GM13977 (cell line): ENCODE data around the gene DR1.

ENCODE experiments used
- DNase-seq: peaks from one replicate; pipeline ENCODE4 v3.0.0; 2012; ENCODE audit warnings: low spot score
- CTCF ChIP-seq: IDR thresholded peaks from 2 replicates; pipeline ENCODE4 v1.5.1; 2012; ENCODE audit warnings: mild to moderate bottlenecking, control low read depth; ENCODE audit not compliant: insufficient read depth; ENCODE audit errors: extremely low read depth, missing control alignments
- in situ Hi-C: fragments of 300-500 bp; cut with MboI; formaldehyde crosslinking; loops from one replicate; pipeline ENCODE4 v1.12.0; 2022; ENCODE audit warnings: low sequenced_read_pairs, low pct_unique_long_range_greater_than_20kb, mixed read lengths, inconsistent platforms; ENCODE audit not compliant: unreplicated experiment

Gene DR1

GRCh38 chr1:93338387-93339146 is 7.1 kb upstream of the DR1 start:
- no peak for TF ChIP-seq CTCF
- DNase-seq, result no peak
- in situ Hi-C loops, result no loop called here

- DNase-seq, result no peak
- in situ Hi-C loops, result no loop called here
- TF ChIP-seq CTCF, result no peak
These were observed 6.5 kb upstream of the DR1 start for GRCh38 chr1:93339171-93339697.

- in situ Hi-C loops, result no loop called here
- no peak for TF ChIP-seq CTCF
- DNase-seq, result no peak
These were observed 5.6 kb upstream of the DR1 start for GRCh38 chr1:93340090-93340489.

- no peak for TF ChIP-seq CTCF
- in situ Hi-C loops, result no loop called here
- DNase-seq, result no peak
These were observed 1.2 kb upstream of the DR1 start for GRCh38 chr1:93344484-93344883.

GRCh38 chr1:93344886-93345632 is 648 bp upstream of the DR1 start:
- no peak for DNase-seq
- TF ChIP-seq CTCF, result no peak
- in situ Hi-C loops, result no loop called here

- in situ Hi-C loops, result no loop called here
- peak; percentile 53 for DNase-seq
- TF ChIP-seq CTCF, result no peak
These were observed 800 bp downstream of the DR1 start for GRCh38 chr1:93346421-93346993.
